Osteoblast (primary cell): ENCODE results near the gene TSPAN15. TPM values are rescaled to one million over a fixed set of nuclear protein-coding genes. Genes with fewer than 3 reads are reported as not detected.

Experiments
- DNase-seq: peaks from one replicate; pipeline ENCODE4 v3.0.0; 2011; ENCODE audit warnings: low spot score, mixed read lengths; ENCODE audit not compliant: insufficient read length; ENCODE audit errors: missing footprints
- H2AFZ ChIP-seq: 2 replicates; pipeline ENCODE4 v1.6.0; 2011; ENCODE audit warnings: mild to moderate bottlenecking, low read length
- H3K27ac ChIP-seq: 2 replicates; pipeline ENCODE4 v1.5.1; 2011; ENCODE audit warnings: mild to moderate bottlenecking, low read depth, low read length, moderate library complexity
- H3K27me3 ChIP-seq: 2 replicates; pipeline ENCODE4 v1.6.0; 2012; ENCODE audit warnings: mild to moderate bottlenecking, control low read depth, inconsistent platforms, low read length, moderate library complexity; ENCODE audit not compliant: insufficient read depth
- H3K36me3 ChIP-seq: 2 replicates; pipeline ENCODE4 v1.5.1; 2011; ENCODE audit warnings: mild to moderate bottlenecking, low read length, control low read depth, moderate library complexity; ENCODE audit not compliant: insufficient read depth
- H3K4me1 ChIP-seq: 2 replicates; pipeline ENCODE4 v1.5.1; 2011; ENCODE audit warnings: mild to moderate bottlenecking, low read length, control low read depth, moderate library complexity; ENCODE audit not compliant: insufficient read depth
- H3K4me2 ChIP-seq: 2 replicates; pipeline ENCODE4 v1.6.0; 2011; ENCODE audit warnings: mild to moderate bottlenecking, low read length; ENCODE audit not compliant: insufficient read depth
- H3K4me3 ChIP-seq: fragments of 200-600 bp; sonication (generic); 3 replicates; pipeline ENCODE4 v1.5.1; 2012; ENCODE audit warnings: mild to moderate bottlenecking, low read length, inconsistent platforms; ENCODE audit not compliant: insufficient read depth
- H3K79me2 ChIP-seq: 2 replicates; pipeline ENCODE4 v1.6.0; 2012; ENCODE audit warnings: mild to moderate bottlenecking, low read length, control low read depth, inconsistent platforms; ENCODE audit not compliant: insufficient read depth
- H3K9me3 ChIP-seq: 2 replicates; pipeline ENCODE4 v1.5.1; 2011; ENCODE audit warnings: low read depth, low read length, control low read depth
- H4K20me1 ChIP-seq: 2 replicates; pipeline ENCODE4 v1.6.0; 2012; ENCODE audit warnings: mild to moderate bottlenecking, low read length, control low read depth; ENCODE audit not compliant: insufficient read depth
- total RNA-seq: library from RNA; depleted of rRNA; stranded (reverse); fragments of >200 nt; gene quantifications from 2 replicates; pipeline ENCODE4 v1.2.3, GENCODE V29; 2012
- TF ChIP-seq, protein P1 (sequence below): IDR thresholded peaks from 2 replicates; pipeline ENCODE4 v1.5.1; 2011; ENCODE audit warnings: mild to moderate bottlenecking, low read depth, low read length, moderate library complexity; ENCODE audit errors: extremely low read depth

The TSPAN15 gene
- total RNA-seq, 1 donor, result 0.72 TPM

DNA sequence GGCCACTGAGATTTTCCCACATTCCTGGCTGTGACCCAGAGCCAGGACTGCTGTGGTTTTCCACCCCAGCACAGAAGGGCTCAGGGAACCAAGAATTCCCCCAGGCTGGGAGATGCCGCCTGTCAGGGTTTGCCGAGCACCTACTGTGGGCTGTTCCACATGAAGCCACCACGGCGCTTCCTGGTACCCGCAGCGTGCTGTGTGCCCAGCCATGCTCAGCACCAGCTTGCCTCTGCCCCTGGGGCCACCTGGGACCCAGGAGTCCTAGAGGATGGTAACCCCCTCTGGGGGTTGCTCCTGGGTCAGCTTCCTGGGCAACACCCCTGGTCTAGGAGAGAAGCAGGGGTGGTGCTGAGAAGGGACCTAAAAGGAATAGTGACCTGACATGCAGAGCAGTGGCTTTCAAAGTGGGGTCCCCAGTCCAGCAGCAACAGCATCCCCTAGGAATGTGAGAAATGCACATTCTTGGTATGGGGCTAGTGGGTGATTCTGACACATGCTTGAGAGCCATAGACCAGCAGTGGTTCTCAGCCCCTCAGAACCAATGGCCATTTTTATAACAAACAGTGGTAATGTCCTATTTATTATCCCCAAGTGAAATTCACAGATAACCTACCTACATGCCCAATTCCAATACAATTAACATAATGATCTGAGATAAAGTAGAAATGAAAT, 53.4 kb downstream of the TSPAN15 start:
- no peaks in the 10 kb centered on the region for H4K20me1 ChIP-seq
- no peak overlapping the region for H3K4me3 ChIP-seq
- DNase-seq, result peak; percentile 85
- H3K27me3 ChIP-seq, result peaks cover 28% of the 10 kb centered on the region
- H3K4me2 ChIP-seq, result no peak overlapping the region
- H3K36me3 ChIP-seq, result no peaks in the 10 kb centered on the region
- TF ChIP-seq, protein P1, sequence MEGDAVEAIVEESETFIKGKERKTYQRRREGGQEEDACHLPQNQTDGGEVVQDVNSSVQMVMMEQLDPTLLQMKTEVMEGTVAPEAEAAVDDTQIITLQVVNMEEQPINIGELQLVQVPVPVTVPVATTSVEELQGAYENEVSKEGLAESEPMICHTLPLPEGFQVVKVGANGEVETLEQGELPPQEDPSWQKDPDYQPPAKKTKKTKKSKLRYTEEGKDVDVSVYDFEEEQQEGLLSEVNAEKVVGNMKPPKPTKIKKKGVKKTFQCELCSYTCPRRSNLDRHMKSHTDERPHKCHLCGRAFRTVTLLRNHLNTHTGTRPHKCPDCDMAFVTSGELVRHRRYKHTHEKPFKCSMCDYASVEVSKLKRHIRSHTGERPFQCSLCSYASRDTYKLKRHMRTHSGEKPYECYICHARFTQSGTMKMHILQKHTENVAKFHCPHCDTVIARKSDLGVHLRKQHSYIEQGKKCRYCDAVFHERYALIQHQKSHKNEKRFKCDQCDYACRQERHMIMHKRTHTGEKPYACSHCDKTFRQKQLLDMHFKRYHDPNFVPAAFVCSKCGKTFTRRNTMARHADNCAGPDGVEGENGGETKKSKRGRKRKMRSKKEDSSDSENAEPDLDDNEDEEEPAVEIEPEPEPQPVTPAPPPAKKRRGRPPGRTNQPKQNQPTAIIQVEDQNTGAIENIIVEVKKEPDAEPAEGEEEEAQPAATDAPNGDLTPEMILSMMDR, result no peak
- no peak overlapping the region for H3K27ac ChIP-seq
- H3K4me1 ChIP-seq, result no peaks in the 10 kb centered on the region
- H2AFZ ChIP-seq, result no peak overlapping the region
- H3K9me3 ChIP-seq, result no peaks in the 10 kb centered on the region
- H3K79me2 ChIP-seq, result no peaks in the 10 kb centered on the region

GRCh38 chr10:69505636-69506318, 54.5 kb downstream of the TSPAN15 start:
- H3K4me2 ChIP-seq, result no peak overlapping the region
- H3K79me2 ChIP-seq, result no peaks in the 10 kb centered on the region
- H4K20me1 ChIP-seq, result no peaks in the 10 kb centered on the region
- no peaks in the 10 kb centered on the region for H3K4me1 ChIP-seq
- no peak overlapping the region for H2AFZ ChIP-seq
- no peaks in the 10 kb centered on the region for H3K9me3 ChIP-seq
- H3K4me3 ChIP-seq, result no peak overlapping the region
- H3K36me3 ChIP-seq, result no peaks in the 10 kb centered on the region
- H3K27me3 ChIP-seq, result peaks cover 28% of the 10 kb centered on the region
- TF ChIP-seq, protein P1, result no peak
- H3K27ac ChIP-seq, result no peak overlapping the region
- peak; percentile 50 for DNase-seq

DNA sequence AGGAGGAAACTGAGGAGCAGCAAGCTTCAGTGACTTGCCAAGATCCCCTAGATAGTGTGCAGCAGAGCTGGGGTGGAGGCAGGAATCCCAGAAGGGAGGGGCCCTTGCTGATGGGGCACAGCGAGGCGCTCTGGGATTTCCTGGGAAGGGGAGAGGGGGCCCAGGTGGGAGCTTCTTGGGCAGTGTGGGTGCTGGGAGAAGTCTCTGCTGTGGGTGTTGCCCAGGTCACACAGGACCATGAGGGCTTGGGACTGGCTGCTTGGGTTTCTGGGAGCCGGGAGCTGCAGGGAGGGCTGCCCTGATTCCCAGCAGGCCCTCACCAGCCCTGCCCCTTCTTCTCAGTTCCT, 55.2 kb downstream of the TSPAN15 start:
- H3K79me2 ChIP-seq, result no peaks in the 10 kb centered on the region
- H3K36me3 ChIP-seq, result no peaks in the 10 kb centered on the region
- no peak overlapping the region for H3K4me3 ChIP-seq
- H4K20me1 ChIP-seq, result no peaks in the 10 kb centered on the region
- H3K4me2 ChIP-seq, result no peak overlapping the region
- peak; percentile 55 for DNase-seq
- no peaks in the 10 kb centered on the region for H3K9me3 ChIP-seq
- no peaks in the 10 kb centered on the region for H3K4me1 ChIP-seq
- no peak overlapping the region for H3K27ac ChIP-seq
- TF ChIP-seq, protein P1, result no peak
- H3K27me3 ChIP-seq, result peaks cover 28% of the 10 kb centered on the region
- H2AFZ ChIP-seq, result no peak overlapping the region
